IPS-NIHi11 (cell line): ENCODE results near the gene HRK.
"Not testable (repeated sequence)": the region's sequence is repeated elsewhere in the genome, so short reads cannot be mapped to it uniquely, and the experiment has no call there.

Experiments used
- DNase-seq: peaks from one replicate; pipeline ENCODE4 v3.0.0; 2012; ENCODE audit warnings: mixed read lengths, low spot score

The HRK gene

DNA sequence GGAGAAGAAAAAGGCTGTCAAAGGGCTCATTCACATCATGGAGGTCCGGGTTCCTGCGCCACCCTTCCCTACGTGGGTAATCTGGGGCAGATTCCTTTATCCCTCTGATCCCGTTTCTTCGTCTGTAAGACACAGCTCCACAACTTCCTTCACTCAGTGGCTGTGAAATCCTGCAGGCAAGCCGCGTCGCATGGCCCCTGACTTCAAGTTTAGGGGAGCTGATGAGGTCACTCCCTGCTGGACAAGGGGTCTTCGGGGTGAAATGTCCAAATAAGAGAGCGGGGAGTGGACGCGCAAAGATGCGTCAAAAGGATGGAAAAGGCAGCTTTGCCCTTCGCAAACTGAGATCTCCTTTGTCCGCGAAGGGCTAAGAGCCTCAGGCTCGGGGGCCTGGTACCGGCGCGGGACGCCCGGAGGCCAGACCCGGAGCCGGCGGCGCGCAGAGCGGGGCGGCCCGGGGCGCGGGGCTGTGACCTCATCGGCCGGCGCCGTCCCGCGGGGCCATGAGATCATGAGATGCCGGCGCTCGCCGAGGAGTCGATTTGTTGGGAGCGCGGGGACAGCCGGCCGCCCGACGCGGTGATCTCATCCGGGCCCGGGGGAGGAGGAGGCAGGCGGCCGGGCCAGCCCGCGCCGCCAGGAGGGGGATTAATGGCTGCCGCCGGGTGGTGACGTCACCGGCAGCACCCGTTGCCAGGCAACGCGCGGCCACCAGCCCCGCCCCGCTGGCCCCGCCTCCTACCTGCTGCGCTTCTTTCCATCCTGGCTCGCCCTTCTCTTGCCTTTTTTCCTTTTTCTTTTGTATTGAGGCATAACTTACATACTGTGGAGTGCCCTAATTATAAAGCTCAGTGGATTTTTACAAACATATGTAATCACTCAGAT lies 62.1 kb downstream of the HRK start:
- DNase-seq = peak; percentile 99

DNA sequence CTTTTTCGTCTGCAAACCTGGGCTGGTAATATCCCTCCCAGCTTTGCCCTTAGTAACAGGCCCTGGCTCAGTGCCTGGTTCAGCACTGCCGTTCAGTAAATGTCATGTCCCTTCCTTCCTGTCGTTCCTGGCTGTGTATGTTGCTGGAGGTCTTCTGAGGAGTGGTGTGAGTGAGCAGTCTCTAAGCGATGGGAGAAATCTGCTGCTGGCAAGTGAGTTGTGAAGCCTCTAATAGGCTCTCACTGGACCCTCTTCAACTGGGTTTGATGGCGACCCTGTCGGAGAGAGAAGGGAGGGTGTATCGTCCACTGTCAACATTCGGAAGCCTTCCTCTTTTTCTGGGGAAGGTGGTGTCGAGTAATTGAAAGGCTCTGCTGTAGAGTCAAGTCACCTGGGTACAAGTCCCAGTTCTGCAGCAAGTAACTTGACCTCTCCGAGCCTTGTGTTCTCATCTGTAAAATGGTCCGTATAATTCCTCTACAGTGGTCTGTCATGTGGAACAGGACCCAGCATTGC lies 62.8 kb downstream of the HRK start:
- DNase-seq = no peak

DNA sequence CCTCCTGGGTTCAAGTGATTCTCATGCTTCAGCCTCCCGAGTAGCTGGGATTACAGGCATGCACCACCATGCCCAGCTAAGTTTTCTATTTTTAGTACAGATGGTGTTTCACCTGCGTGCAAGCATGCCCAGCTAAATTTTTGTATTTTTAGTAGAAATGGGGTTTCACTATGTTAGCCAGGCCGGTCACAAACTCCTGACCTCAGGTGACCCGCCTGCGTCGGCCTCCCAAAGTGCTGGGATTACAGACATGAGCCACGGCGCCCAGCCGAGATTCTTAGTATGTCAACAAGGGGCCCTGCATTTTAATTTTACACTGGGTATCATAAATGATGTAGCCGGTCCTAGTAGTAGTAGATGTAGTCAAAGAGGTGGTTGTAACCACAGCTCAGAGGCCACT lies 66.5 kb downstream of the HRK start:
- not testable (repeated sequence) for DNase-seq

GRCh38 chr12:116813271-116814041 lies 67.8 kb downstream of the HRK start:
- no peak for DNase-seq

DNA sequence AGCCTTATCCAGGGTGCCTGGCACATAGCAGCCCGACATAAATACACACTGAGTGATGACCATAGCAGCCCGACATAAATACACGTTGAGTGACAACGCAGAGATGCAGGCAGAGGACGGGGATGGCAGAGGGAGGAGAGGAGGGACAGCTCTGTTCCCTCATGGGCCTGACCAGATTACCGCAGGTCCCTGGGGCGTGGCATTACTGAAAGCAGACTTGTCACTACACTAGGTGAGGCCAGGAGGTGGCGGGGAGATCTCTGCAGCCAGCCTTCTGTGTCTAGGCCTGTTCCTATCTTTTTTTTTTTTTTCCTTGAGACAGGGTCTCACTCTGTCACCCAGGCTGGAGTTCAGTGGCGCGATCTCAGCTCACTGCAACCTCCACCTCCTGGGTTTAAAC lies 69.0 kb downstream of the HRK start:
- no peak for DNase-seq

DNA sequence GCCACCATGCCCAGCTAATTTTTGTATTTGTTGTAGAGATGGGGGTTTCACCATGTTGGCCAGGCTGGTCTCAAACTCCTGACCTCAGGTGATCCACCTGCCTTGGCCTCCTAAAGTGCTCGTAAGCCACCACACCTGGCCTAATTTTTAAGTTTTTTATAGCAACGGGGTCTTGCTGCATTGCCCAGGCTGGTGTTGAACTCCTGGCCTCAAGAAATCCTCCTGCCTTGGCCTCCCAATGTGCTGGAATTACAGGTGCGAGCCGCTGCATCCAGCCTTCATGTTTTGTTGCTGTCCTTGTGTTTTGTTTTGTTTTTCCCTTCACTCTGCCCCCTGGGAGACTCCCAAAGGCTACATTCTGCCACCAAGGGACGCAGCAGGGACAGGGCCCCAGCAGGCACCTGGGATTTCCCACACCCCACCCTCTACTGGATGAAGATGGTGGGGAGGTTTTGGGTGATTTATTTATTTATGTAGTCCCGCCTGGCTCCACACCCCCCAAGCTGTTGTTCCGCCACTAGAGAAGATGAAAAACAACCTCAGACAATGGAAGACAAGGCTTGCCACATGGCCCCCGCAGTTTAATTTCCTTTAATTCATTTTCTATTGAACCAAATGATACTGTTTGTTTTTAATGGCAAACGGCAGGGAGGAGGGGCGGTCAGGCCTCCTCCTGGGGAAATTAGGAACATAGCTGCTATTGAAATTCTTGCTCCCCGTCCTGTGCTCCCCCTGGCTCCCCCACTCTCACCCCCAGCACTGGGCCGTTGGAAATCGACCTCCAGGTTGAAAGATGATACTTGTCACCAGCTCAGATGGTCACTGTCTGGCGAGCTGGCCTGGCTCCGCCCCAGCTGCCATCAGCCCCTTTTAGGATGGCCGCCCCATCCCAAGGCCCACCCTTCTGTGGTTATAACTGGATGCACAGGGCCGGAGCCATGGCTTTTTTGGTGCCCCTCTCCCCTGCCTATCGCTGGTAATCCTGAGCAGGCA lies 72.8 kb downstream of the HRK start:
- DNase-seq = no peak

- DNase-seq = no peak
Observed at GRCh38 chr12:116807546-116807945, 73.7 kb downstream of the HRK start.

DNA sequence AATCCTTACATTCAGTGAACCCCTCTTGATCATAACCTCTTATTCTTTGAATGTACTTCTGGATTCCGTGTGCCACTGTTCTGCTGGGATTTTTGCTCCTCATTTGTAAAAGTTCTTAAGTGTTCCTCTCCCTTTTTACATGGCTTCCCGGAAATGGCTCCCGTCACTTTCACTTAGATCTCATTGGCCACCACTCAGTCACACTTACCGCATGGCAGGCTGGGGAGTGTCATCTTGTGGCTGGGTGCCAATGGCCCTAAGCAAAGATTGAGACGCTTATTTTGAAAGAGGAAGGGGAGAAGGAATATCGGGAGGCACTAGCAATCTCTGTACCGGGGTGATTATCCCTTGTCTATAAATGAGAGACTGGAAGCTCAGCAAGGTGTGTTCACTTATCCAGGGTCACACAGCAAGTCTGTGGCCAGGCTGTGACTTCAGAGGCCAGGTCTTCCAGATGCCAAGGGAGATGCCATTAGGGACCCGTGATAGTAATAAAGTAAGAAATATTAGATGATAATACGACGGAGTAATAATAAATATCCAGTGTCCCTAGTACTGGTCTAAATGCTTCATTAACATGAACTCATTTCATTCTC lies 74.3 kb downstream of the HRK start:
- no peak for DNase-seq
